ENCODE results near the gene RAB38.

The RAB38 gene

GRCh38 chr11:88178191-88178590 is 2.9 kb upstream of the RAB38 start:
- Mint-ChIP-seq H3K36me3 (ENCODE audit: low read depth) (no peaks in the 10 kb centered on the region), H3K4me1 (peaks cover 57% of the 10 kb centered on the region), H3K27ac (peak overlapping the region; percentile 70 to 93 (median 86)), H3K9me3 (no peaks in the 10 kb centered on the region), H3K4me3 (peak overlapping the region in 1 of 3 experiments; percentile 52), H3K27me3 (ENCODE audit: low read depth) (peaks cover 7% of the 10 kb centered on the region)
- no peak for TF ChIP-seq CTCF (IDR thresholded peaks at IDR 0.05; ENCODE audit: unreplicated experiment in 3 of 3)

GRCh38 chr11:88175569-88176075 is 379 bp upstream of the RAB38 start:
- peaks cover 7% of the 10 kb centered on the region for H3K27me3 Mint-ChIP-seq (ENCODE audit: low read depth)
- H3K4me1 Mint-ChIP-seq = peaks cover 62% of the 10 kb centered on the region
- H3K36me3 Mint-ChIP-seq (ENCODE audit: low read depth) = no peaks in the 10 kb centered on the region
- peak overlapping the region; percentile 90 to 98 (median 96) for H3K27ac Mint-ChIP-seq
- H3K4me3 Mint-ChIP-seq = peak overlapping the region; percentile 84 to 93 (median 89)
- no peak for TF ChIP-seq CTCF (IDR thresholded peaks at IDR 0.05; ENCODE audit: unreplicated experiment in 3 of 3)
- no peaks in the 10 kb centered on the region for H3K9me3 Mint-ChIP-seq

GRCh38 chr11:88173956-88174355 is 1.3 kb downstream of the RAB38 start:
- peaks cover 46% of the 10 kb centered on the region for H3K4me1 Mint-ChIP-seq
- H3K27ac Mint-ChIP-seq = peak overlapping the region; percentile 90 to 98 (median 96)
- H3K9me3 Mint-ChIP-seq = no peaks in the 10 kb centered on the region
- H3K27me3 Mint-ChIP-seq (ENCODE audit: low read depth) = peaks cover 7% of the 10 kb centered on the region
- no peaks in the 10 kb centered on the region for H3K36me3 Mint-ChIP-seq (ENCODE audit: low read depth)
- H3K4me3 Mint-ChIP-seq = peak overlapping the region; percentile 84 to 93 (median 89)
- no peak for TF ChIP-seq CTCF (IDR thresholded peaks at IDR 0.05; ENCODE audit: unreplicated experiment in 3 of 3)

DNA sequence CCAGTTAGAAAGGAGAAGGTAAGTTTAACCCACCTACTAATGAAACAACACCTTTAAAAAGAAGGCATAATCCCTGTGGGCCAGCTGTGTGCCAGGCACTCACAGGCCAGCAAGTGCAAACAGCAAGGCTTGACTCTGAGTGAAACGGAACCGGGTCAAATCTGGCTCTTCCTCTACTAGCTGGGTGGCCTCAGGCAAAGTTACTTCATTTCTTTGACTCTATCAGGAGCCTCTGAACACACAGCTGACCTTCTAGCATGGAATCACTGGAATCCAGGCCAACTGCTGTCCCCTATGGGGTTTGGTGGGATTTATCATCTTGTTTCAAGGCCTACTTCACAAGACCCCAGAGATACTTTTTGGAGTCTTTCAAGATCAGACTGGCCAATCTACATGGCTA is 3.3 kb downstream of the RAB38 start:
- H3K4me3 Mint-ChIP-seq = peak overlapping the region in 2 of 3 experiments; percentile 42 to 69
- H3K27ac Mint-ChIP-seq = peak overlapping the region in 2 of 3 experiments; percentile 53 to 96
- no peaks in the 10 kb centered on the region for H3K36me3 Mint-ChIP-seq (ENCODE audit: low read depth)
- no peak for TF ChIP-seq CTCF (IDR thresholded peaks at IDR 0.05; ENCODE audit: unreplicated experiment in 3 of 3)
- H3K4me1 Mint-ChIP-seq = peaks cover 31% of the 10 kb centered on the region
- no peaks in the 10 kb centered on the region for H3K9me3 Mint-ChIP-seq
- H3K27me3 Mint-ChIP-seq (ENCODE audit: low read depth) = peaks cover 7% of the 10 kb centered on the region

GRCh38 chr11:88170673-88171072 is 4.6 kb downstream of the RAB38 start:
- Mint-ChIP-seq H3K27me3 (ENCODE audit: low read depth) (peaks cover 1% of the 10 kb centered on the region), H3K9me3 (no peaks in the 10 kb centered on the region), H3K4me3 (peak overlapping the region in 2 of 3 experiments; percentile 10 to 54), H3K27ac (no peak overlapping the region), H3K36me3 (ENCODE audit: low read depth) (no peaks in the 10 kb centered on the region), H3K4me1 (peaks cover 30% of the 10 kb centered on the region)
- no peak for TF ChIP-seq CTCF (IDR thresholded peaks at IDR 0.05; ENCODE audit: unreplicated experiment in 3 of 3)

DNA sequence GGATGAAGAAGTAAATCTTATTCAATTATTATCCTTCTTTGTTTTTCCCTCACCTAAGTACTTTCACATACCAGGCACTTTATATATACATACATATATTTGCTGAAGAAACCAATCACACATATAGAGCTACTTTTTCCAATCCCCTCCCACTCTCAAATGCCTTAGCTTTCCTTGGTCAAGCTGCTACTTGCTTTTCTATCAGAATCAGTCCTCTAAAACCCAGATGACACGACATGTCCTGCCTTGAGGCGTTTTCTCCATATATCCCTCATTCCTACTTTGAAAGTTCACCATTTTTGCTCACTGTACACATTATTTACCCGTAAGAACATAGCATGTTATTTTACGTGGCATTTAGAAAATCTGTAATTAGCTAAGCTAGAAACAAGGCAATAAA is 5.4 kb downstream of the RAB38 start:
- H3K4me1 Mint-ChIP-seq = peaks cover 28% of the 10 kb centered on the region
- H3K9me3 Mint-ChIP-seq = no peaks in the 10 kb centered on the region
- H3K4me3 Mint-ChIP-seq = no peak overlapping the region
- no peak overlapping the region for H3K27ac Mint-ChIP-seq
- H3K27me3 Mint-ChIP-seq (ENCODE audit: low read depth) = no peaks in the 10 kb centered on the region
- TF ChIP-seq CTCF (IDR thresholded peaks at IDR 0.05; ENCODE audit: unreplicated experiment in 3 of 3) = no peak
- H3K36me3 Mint-ChIP-seq (ENCODE audit: low read depth) = no peaks in the 10 kb centered on the region
